Stomach (tissue), 9 donors: ENCODE measurements around the gene PER1. TPM values are rescaled to one million over a fixed set of nuclear protein-coding genes. Genes with fewer than 3 reads are reported as not detected.
A peak's percentile ranks its signal among the peaks of the same experiment; 100 is the strongest.

Experiments
- DNase-seq, 2 donors: peaks; one replicate each; pipeline versions ENCODE4 v3.0.0 to v3.0.0-alpha.2; 2013 to 2019
- H3K27ac ChIP-seq, 5 donors: fragments of 200-600 bp in 4 of 5; sonication (generic) in 4 of 5; one replicate each; pipeline ENCODE4 v1.5.1; 2013 to 2019; ENCODE audit warnings: mild to moderate bottlenecking in 1 of 5, moderate library complexity in 1 of 5
- H3K27me3 ChIP-seq, 3 donors: fragments of 200-600 bp; sonication (generic); one replicate each; pipeline ENCODE4 v1.5.1; 2017 to 2019; ENCODE audit warnings: mixed run types in 1 of 3
- H3K36me3 ChIP-seq, 4 donors: fragments of 200-600 bp; sonication (generic); 1 replicate in 3 of 4; 2 replicates in 1 of 4; pipeline ENCODE4 v1.5.1; 2016 to 2019
- H3K4me1 ChIP-seq, 4 donors: fragments of 200-600 bp; sonication (generic); one replicate each; pipeline ENCODE4 v1.5.1; 2016 to 2019
- H3K4me3 ChIP-seq, 4 donors: fragments of 200-600 bp; sonication (generic) in 3 of 4; one replicate each; pipeline ENCODE4 v1.5.1; 2016 to 2019; ENCODE audit warnings: mild to moderate bottlenecking in 1 of 4
- H3K9me3 ChIP-seq, 4 donors: fragments of 200-600 bp; sonication (generic); one replicate each; pipeline ENCODE4 v1.5.1; 2016 to 2019
- CTCF ChIP-seq, 7 experiments: fragments of 450-650 bp in 4 of 7; fragments of 200-600 bp in 3 of 7; sonication (generic) in 3 of 7; IDR thresholded peaks; one replicate each; pipeline ENCODE4 v1.5.1; 2016 to 2019; ENCODE audit warnings: antibody characterized with exemption in 7 of 7, control low read depth in 2 of 7, mild to moderate bottlenecking in 1 of 7
- EP300 ChIP-seq: sonication (generic); formaldehyde crosslinking; IDR thresholded peaks from one replicate; pipeline ENCODE4 v1.6.1; 2017; ENCODE audit warnings: antibody characterized with exemption
- POLR2A ChIP-seq, 4 donors: fragments of 450-650 bp; IDR thresholded peaks; one replicate each; pipeline ENCODE4 v1.6.1; 2016; ENCODE audit warnings: antibody characterized with exemption in 4 of 4, control low read depth in 2 of 4, mild to moderate bottlenecking in 1 of 4, moderate library complexity in 1 of 4
- POLR2AphosphoS5 ChIP-seq, 3 donors: sonication (generic); formaldehyde crosslinking; IDR thresholded peaks; one replicate each; pipeline ENCODE4 v1.6.1; 2016; ENCODE audit warnings: antibody characterized with exemption in 3 of 3
- WGBS, 5 donors: extraction: QIAGEN DNeasy Blood & Tissue Kit in 3 of 5; methylation state at CpG; one replicate each; pipeline versions ENCODE4 v1.1.5 to v1.1.7; 2013 to 2018; 5-methylcytosine and 5-hydroxymethylcytosine counted together
- intact Hi-C: fragments of 100-400 bp; cut with DNase I; formaldehyde crosslinking; loops from one replicate; pipeline ENCODE4 v1.15.1; 2023; ENCODE audit warnings: low total_unique reads
- polyA plus RNA-seq, 3 donors: library from polyadenylated mRNA; stranded (reverse); fragments of 200-250 nt; gene quantifications; one replicate each; pipeline ENCODE4 v1.2.3, GENCODE V29; 2013
- total RNA-seq, 5 donors: library from RNA; depleted of rRNA; stranded (reverse); fragments of >200 nt; gene quantifications; one replicate each; pipeline versions ENCODE4 v1.1.0 to v1.2.3, GENCODE V29; 2014 to 2016
- donor health status: healthy with polysubstance abuse.
- donor health status: Bipolar disorder and iron deficiency.
- donor health status: healthy.

Gene PER1
- total and polyA plus RNA-seq, 8 donors: 16.2 to 163 (median 69.7) TPM

- Histone ChIP-seq H3K27me3 (peaks cover 0 to 82% (median 26%) of the 10 kb centered on the region in 3 donors), H3K27ac (no peak overlapping the region), H3K4me1 (peaks cover 39 to 45% (median 43%) of the 10 kb centered on the region in 4 donors), H3K4me3 (no peak overlapping the region), H3K9me3 (no peaks in the 10 kb centered on the region), H3K36me3 (no peaks in the 10 kb centered on the region)
- WGBS, 5 donors: 58 to 74% (median 72%) methylated on average over 14 of the region's 14 CpGs
- intact Hi-C loops: no loop called here
- no peak for DNase-seq
- TF ChIP-seq POLR2A (IDR thresholded peaks at IDR 0.05) (no peak), CTCF (IDR thresholded peaks at IDR 0.05) (no peak), POLR2AphosphoS5 (IDR thresholded peaks at IDR 0.05) (no peak), EP300 (no peak)
These were observed 23.9 kb downstream of the PER1 start for GRCh38 chr17:8128125-8128784.

- H3K27ac ChIP-seq: peak overlapping the region; percentile 22 to 81 (median 57)
- TF ChIP-seq CTCF (IDR thresholded peaks at IDR 0.05) (no peak), POLR2AphosphoS5 (IDR thresholded peaks at IDR 0.05) (no peak), POLR2A (IDR thresholded peaks at IDR 0.05) (no peak), EP300 (no peak)
- H3K4me1 ChIP-seq: peaks cover 56 to 61% (median 60%) of the 10 kb centered on the region in 4 donors
- peak overlapping the region; percentile 65 to 72 (median 68) for H3K4me3 ChIP-seq
- WGBS, 5 donors: 0 to 2% (median 0%) methylated on average over 23 to 45 of the region's 45 CpGs
- peaks cover 0 to 96% (median 43%) of the 10 kb centered on the region in 3 donors for H3K27me3 ChIP-seq
- no peaks in the 10 kb centered on the region for H3K9me3 ChIP-seq
- no peaks in the 10 kb centered on the region for H3K36me3 ChIP-seq
- intact Hi-C loops: no loop called here
- DNase-seq: peak in 1 of 2 donors; percentile 83
These were observed 25.6 kb downstream of the PER1 start for GRCh38 chr17:8126491-8127066.

GRCh38 chr17:8125947-8126490 lies 26.2 kb downstream of the PER1 start:
- TF ChIP-seq CTCF (IDR thresholded peaks at IDR 0.05) (no peak), POLR2AphosphoS5 (IDR thresholded peaks at IDR 0.05) (no peak), EP300 (no peak), POLR2A (IDR thresholded peaks at IDR 0.05) (no peak)
- 0 to 2% (median 0%) methylated on average over 35 of the region's 35 CpGs for WGBS, 5 donors
- intact Hi-C loops: no loop called here
- Histone ChIP-seq H3K27me3 (peaks cover 0 to 96% (median 49%) of the 10 kb centered on the region in 3 donors), H3K4me3 (peak overlapping the region; percentile 65 to 72 (median 68)), H3K4me1 (peaks cover 62 to 67% (median 65%) of the 10 kb centered on the region in 4 donors), H3K27ac (peak overlapping the region; percentile 22 to 81 (median 36)), H3K9me3 (no peaks in the 10 kb centered on the region), H3K36me3 (no peaks in the 10 kb centered on the region)
- peak in 1 of 2 donors; percentile 67 for DNase-seq

- intact Hi-C loops: no loop called here
- H3K27me3 ChIP-seq: peaks cover 0 to 97% (median 55%) of the 10 kb centered on the region in 3 donors
These were observed 26.9 kb downstream of the PER1 start for GRCh38 chr17:8125154-8125946.

More at GRCh38 chr17:8125154-8125946, 26.9 kb downstream of the PER1 start:
- Histone ChIP-seq H3K4me3 (peak overlapping the region; percentile 65 to 72 (median 68)), H3K9me3 (no peaks in the 10 kb centered on the region), H3K27ac (peak overlapping the region in 4 of 5 donors; percentile 33 to 81 (median 51)), H3K36me3 (no peaks in the 10 kb centered on the region), H3K4me1 (peaks cover 68 to 74% (median 72%) of the 10 kb centered on the region in 4 donors)
- WGBS, 5 donors: 0 to 4% (median 3%) methylated on average over 37 to 40 of the region's 40 CpGs
- TF ChIP-seq POLR2AphosphoS5 (IDR thresholded peaks at IDR 0.05) (peak in 1 of 3 donors; percentile 57), EP300 (no peak), CTCF (IDR thresholded peaks at IDR 0.05) (no peak)
- peak; percentile 83 to 93 for DNase-seq
